ENCODE measurements around the gene ARHGEF12.

The ARHGEF12 gene

GRCh38 chr11:120432056-120433018 lies 96.1 kb downstream of the ARHGEF12 start:
- DNase-seq, result no peak

GRCh38 chr11:120441592-120441991 lies 105.4 kb downstream of the ARHGEF12 start:
- DNase-seq, result no peak

GRCh38 chr11:120442031-120442430 lies 105.8 kb downstream of the ARHGEF12 start:
- no peak for DNase-seq

- no peak for DNase-seq
Measured at GRCh38 chr11:120446802-120447201, 110.6 kb downstream of the ARHGEF12 start.

GRCh38 chr11:120448240-120448639 lies 112.0 kb downstream of the ARHGEF12 start:
- DNase-seq, result no peak

GRCh38 chr11:120455487-120455886 lies 119.3 kb downstream of the ARHGEF12 start:
- no peak for DNase-seq

- DNase-seq, result no peak
Measured at GRCh38 chr11:120457996-120458395, 121.8 kb downstream of the ARHGEF12 start.

- no peak for DNase-seq
Measured at GRCh38 chr11:120462825-120463224, 126.6 kb downstream of the ARHGEF12 start.

- DNase-seq, result no peak
Measured at GRCh38 chr11:120465921-120466534, 129.8 kb downstream of the ARHGEF12 start.

- DNase-seq, result no peak
Measured at GRCh38 chr11:120467627-120468026, 131.4 kb downstream of the ARHGEF12 start.

GRCh38 chr11:120471131-120471530 lies 134.9 kb downstream of the ARHGEF12 start:
- DNase-seq, result no peak

- DNase-seq, result no peak
Measured at GRCh38 chr11:120471994-120472393, 135.8 kb downstream of the ARHGEF12 start.

GRCh38 chr11:120473503-120473902 lies 137.3 kb downstream of the ARHGEF12 start:
- no peak for DNase-seq

- DNase-seq, result no peak
Measured at GRCh38 chr11:120482149-120482548, 145.9 kb downstream of the ARHGEF12 start.

- DNase-seq, result no peak
Measured at GRCh38 chr11:120484722-120485121, 148.5 kb downstream of the ARHGEF12 start.

GRCh38 chr11:120486138-120486537 lies 149.9 kb downstream of the ARHGEF12 start:
- no peak for DNase-seq

GRCh38 chr11:120489799-120490198 lies 153.6 kb downstream of the ARHGEF12 start:
- DNase-seq, result no peak

GRCh38 chr11:120492486-120492885 lies 156.3 kb downstream of the ARHGEF12 start:
- DNase-seq, result no peak

GRCh38 chr11:120494595-120494994 lies 158.4 kb downstream of the ARHGEF12 start:
- no peak for DNase-seq

GRCh38 chr11:120499088-120499487 lies 162.9 kb downstream of the ARHGEF12 start:
- no peak for DNase-seq

- no peak for DNase-seq
Measured at GRCh38 chr11:120499859-120500258, 163.6 kb downstream of the ARHGEF12 start.

- no peak for DNase-seq
Measured at GRCh38 chr11:120500414-120501071, 164.3 kb downstream of the ARHGEF12 start.

- DNase-seq, result no peak
Measured at GRCh38 chr11:120501440-120501839, 165.2 kb downstream of the ARHGEF12 start.
